ENCODE measurements around the gene RALGPS2.

DNA sequence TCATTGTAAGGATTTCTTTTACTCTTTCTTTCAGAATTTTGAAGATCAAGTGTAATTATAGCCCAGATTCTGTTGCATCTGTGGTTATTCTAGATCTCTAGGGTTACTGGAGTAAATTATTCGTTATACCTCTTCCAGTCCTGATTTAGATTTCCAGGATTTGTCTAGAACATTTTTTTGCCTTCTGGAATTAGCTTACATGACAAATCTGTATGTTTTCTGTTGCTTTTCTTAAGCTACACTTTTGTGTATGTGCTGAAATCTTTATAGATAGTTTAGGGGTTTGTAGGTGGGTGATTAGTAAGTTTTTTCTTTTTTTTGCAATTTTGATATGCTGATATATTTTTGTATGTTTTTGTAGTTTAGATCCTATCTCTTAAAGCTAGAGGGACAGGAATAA, 13.7 kb downstream of the RALGPS2 start:
- no peak for TF ChIP-seq POLR2A (IDR thresholded peaks at IDR 0.05; ENCODE audit: low read depth, low read length)
- TF ChIP-seq POLR2AphosphoS5 (IDR thresholded peaks at IDR 0.05; ENCODE audit: low read depth, low read length): no peak
- TF ChIP-seq TAF1 (IDR thresholded peaks at IDR 0.05; ENCODE audit: borderline replicate concordance, low read depth, low read length): no peak
